Thoracic aorta (tissue), 2 donors: ENCODE results near the gene HPN. TPM values are rescaled to one million over a fixed set of nuclear protein-coding genes. Genes with fewer than 3 reads are reported as not detected.

Experiments used
- ATAC-seq: fragments of 150-250 bp; one replicate; pipeline ENCODE4 v1.8.0; 2017; ENCODE audit warnings: low read depth; ENCODE audit not compliant: insufficient number of reproducible peaks, low FRiP score
- DNase-seq: peaks from one replicate; pipeline ENCODE4 v3.0.0-alpha.2; 2020; ENCODE audit warnings: low spot score
- H3K27ac ChIP-seq, 2 donors: fragments of 200-600 bp; sonication (generic); 1 replicate in 1 of 2; 2 replicates in 1 of 2; pipeline ENCODE4 v1.5.1; 2016; ENCODE audit warnings: mild to moderate bottlenecking in 2 of 2, moderate library complexity in 2 of 2
- H3K27me3 ChIP-seq: fragments of 200-600 bp; sonication (generic); replicated peaks from 2 replicates; pipeline ENCODE4 v1.6.0; 2016; ENCODE audit warnings: mild to moderate bottlenecking; ENCODE audit not compliant: insufficient read depth
- H3K36me3 ChIP-seq: fragments of 200-600 bp; sonication (generic); one replicate; pipeline ENCODE4 v1.5.1; 2016
- H3K4me1 ChIP-seq, 2 donors: fragments of 200-600 bp; sonication (generic); 1 replicate in 1 of 2; 2 replicates in 1 of 2; pipeline versions ENCODE4 v1.5.1 to v1.6.0; 2016; ENCODE audit warnings: low read depth in 2 of 2, mild to moderate bottlenecking in 1 of 2; ENCODE audit not compliant: control insufficient read depth in 1 of 2
- H3K4me3 ChIP-seq: fragments of 200-600 bp; sonication (generic); 2 replicates; pipeline ENCODE4 v1.5.1; 2016; ENCODE audit warnings: mild to moderate bottlenecking
- H3K9me3 ChIP-seq: fragments of 200-600 bp; sonication (generic); 2 replicates; pipeline ENCODE4 v1.5.1; 2016
- CTCF ChIP-seq: fragments of 200-600 bp; sonication (generic); IDR thresholded peaks from one replicate; pipeline ENCODE4 v1.5.1; 2019; ENCODE audit warnings: antibody characterized with exemption
- total RNA-seq, 2 donors: library from RNA; depleted of rRNA; stranded (reverse); fragments of >200 nt; gene quantifications; one replicate each; pipeline versions ENCODE4 v1.1.0 to v1.2.3, GENCODE V29; 2016

Gene HPN
- total RNA-seq, 2 donors from 2014 or later = 0.35 to 5.4 TPM

GRCh38 chr19:35106291-35106583 is 64.7 kb downstream of the HPN start:
- DNase-seq = no peak
- no peaks in the 10 kb centered on the region for H3K36me3 ChIP-seq
- no peak overlapping the region for H3K4me3 ChIP-seq
- no peaks in the 10 kb centered on the region for H3K9me3 ChIP-seq
- no peak for TF ChIP-seq CTCF
- H3K27me3 ChIP-seq = no peaks in the 10 kb centered on the region
- no peak for ATAC-seq
- H3K27ac ChIP-seq = no peak overlapping the region
- H3K4me1 ChIP-seq = no peaks in the 10 kb centered on the region

- no peak overlapping the region for H3K27ac ChIP-seq
- ATAC-seq = no peak
Observed at GRCh38 chr19:35106898-35107541, 65.5 kb downstream of the HPN start.

GRCh38 chr19:35107545-35107944 is 66.0 kb downstream of the HPN start:
- ATAC-seq = no peak
- H3K36me3 ChIP-seq = no peaks in the 10 kb centered on the region
- DNase-seq = no peak
- no peak for TF ChIP-seq CTCF
- H3K4me1 ChIP-seq = no peaks in the 10 kb centered on the region
- no peak overlapping the region for H3K27ac ChIP-seq
- H3K27me3 ChIP-seq = no peaks in the 10 kb centered on the region
- no peaks in the 10 kb centered on the region for H3K9me3 ChIP-seq
- H3K4me3 ChIP-seq = no peak overlapping the region

More at GRCh38 chr19:35106898-35107541, 65.5 kb downstream of the HPN start:
- TF ChIP-seq CTCF = no peak
- Histone ChIP-seq H3K27me3 (no peaks in the 10 kb centered on the region), H3K4me3 (no peak overlapping the region), H3K9me3 (no peaks in the 10 kb centered on the region), H3K36me3 (no peaks in the 10 kb centered on the region), H3K4me1 (no peaks in the 10 kb centered on the region)
- DNase-seq = no peak

- Histone ChIP-seq H3K4me1 (no peaks in the 10 kb centered on the region), H3K27me3 (no peaks in the 10 kb centered on the region), H3K36me3 (no peaks in the 10 kb centered on the region), H3K4me3 (no peak overlapping the region), H3K9me3 (no peaks in the 10 kb centered on the region), H3K27ac (no peak overlapping the region)
- TF ChIP-seq CTCF = no peak
- DNase-seq (no peak), ATAC-seq (no peak)
Observed at GRCh38 chr19:35108730-35109129, 67.2 kb downstream of the HPN start.

- no peak for ATAC-seq
- no peak for TF ChIP-seq CTCF
- Histone ChIP-seq H3K27me3 (no peaks in the 10 kb centered on the region), H3K4me3 (no peak overlapping the region), H3K36me3 (no peaks in the 10 kb centered on the region), H3K9me3 (no peaks in the 10 kb centered on the region), H3K4me1 (peaks cover 0 to 3% of the 10 kb centered on the region in 2 donors), H3K27ac (no peak overlapping the region)
- no peak for DNase-seq
Observed at GRCh38 chr19:35109395-35110112, 68.0 kb downstream of the HPN start.
